Measurements from ENCODE around the gene POLA1. TPM values are rescaled to one million over a fixed set of nuclear protein-coding genes. Genes with fewer than 3 reads are reported as not detected.

The POLA1 gene
- total RNA-seq, 2 donors from 2014 or later: 7.9 to 19.6 TPM

GRCh38 chrX:24661292-24661691 lies 32.4 kb upstream of the POLA1 start:
- Histone ChIP-seq H3K4me3 (no peak overlapping the region), H3K27me3 (no peaks in the 10 kb centered on the region), H3K9me3 (no peaks in the 10 kb centered on the region), H3K36me3 (no peaks in the 10 kb centered on the region), H3K4me1 (no peaks in the 10 kb centered on the region), H3K9ac (ENCODE audit: low read depth in 2 of 2, low read length in 2 of 2) (no peak overlapping the region), H3K27ac (no peak overlapping the region)
- no peak for DNase-seq
- intact Hi-C loops (cut with DNase I): no loop called here
- no peak for TF ChIP-seq CTCF (IDR thresholded peaks at IDR 0.05)

DNA sequence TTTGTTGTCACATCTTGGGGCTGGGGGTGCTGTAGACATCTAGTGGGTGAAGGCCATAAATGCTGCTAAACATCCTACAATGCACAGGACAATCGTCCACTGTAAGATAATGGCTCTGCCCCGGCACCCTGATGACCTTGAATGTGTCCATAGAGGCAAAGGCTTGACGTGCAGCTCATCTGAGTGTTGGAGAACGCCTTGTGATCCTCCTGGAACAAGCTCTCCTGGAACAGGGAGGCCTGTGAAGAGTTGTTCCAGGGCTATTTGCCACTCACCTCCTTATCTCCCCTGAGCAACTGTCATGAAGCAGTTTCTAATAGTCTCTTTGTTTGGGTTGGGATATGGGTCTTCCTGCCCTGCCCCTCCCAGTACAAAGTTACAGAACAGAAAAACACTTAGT lies 31.4 kb upstream of the POLA1 start:
- H3K4me3 ChIP-seq: no peak overlapping the region
- no peak for TF ChIP-seq CTCF (IDR thresholded peaks at IDR 0.05)
- no peaks in the 10 kb centered on the region for H3K9me3 ChIP-seq
- no peaks in the 10 kb centered on the region for H3K4me1 ChIP-seq
- no peaks in the 10 kb centered on the region for H3K27me3 ChIP-seq
- DNase-seq: no peak
- intact Hi-C loops (cut with DNase I): no loop called here
- H3K36me3 ChIP-seq: no peaks in the 10 kb centered on the region
- H3K27ac ChIP-seq: no peak overlapping the region
- H3K9ac ChIP-seq (ENCODE audit: low read depth in 2 of 2, low read length in 2 of 2): no peak overlapping the region

- Histone ChIP-seq H3K4me3 (no peak overlapping the region), H3K9ac (ENCODE audit: low read depth in 2 of 2, low read length in 2 of 2) (no peak overlapping the region), H3K36me3 (no peaks in the 10 kb centered on the region), H3K27ac (no peak overlapping the region), H3K4me1 (no peaks in the 10 kb centered on the region), H3K27me3 (peaks cover 3% of the 10 kb centered on the region), H3K9me3 (no peaks in the 10 kb centered on the region)
- TF ChIP-seq CTCF (IDR thresholded peaks at IDR 0.05): no peak
- DNase-seq: no peak
- intact Hi-C loops (cut with DNase I): no loop called here
Measured at GRCh38 chrX:24668111-24668510, 25.6 kb upstream of the POLA1 start.

GRCh38 chrX:24672701-24673190 lies 21.0 kb upstream of the POLA1 start:
- Histone ChIP-seq H3K4me1 (no peaks in the 10 kb centered on the region), H3K9me3 (no peaks in the 10 kb centered on the region), H3K36me3 (no peaks in the 10 kb centered on the region), H3K27ac (no peak overlapping the region), H3K9ac (ENCODE audit: low read depth in 2 of 2, low read length in 2 of 2) (no peak overlapping the region), H3K27me3 (peaks cover 3% of the 10 kb centered on the region), H3K4me3 (no peak overlapping the region)
- TF ChIP-seq CTCF (IDR thresholded peaks at IDR 0.05): no peak
- intact Hi-C loops (cut with DNase I): no loop called here
- DNase-seq: no peak

DNA sequence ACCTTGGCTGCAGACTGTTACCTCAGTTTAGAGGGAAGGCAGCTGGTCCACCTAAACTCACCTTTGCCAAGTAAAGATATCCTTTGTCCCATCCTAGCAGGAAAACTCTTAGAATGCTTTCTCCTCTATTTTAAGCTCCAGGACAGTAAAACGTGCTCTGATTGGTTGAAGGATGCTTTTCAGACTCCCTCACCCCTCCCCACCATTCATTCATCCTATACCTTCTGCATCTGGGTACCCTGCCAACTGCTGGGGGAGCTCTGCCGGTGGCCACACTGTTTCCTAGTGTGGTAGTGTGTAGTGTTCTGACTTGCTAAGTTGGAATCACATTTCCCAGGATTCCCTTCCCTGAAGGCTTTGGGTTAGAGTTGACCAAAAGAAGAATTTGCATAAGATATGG lies 20.3 kb upstream of the POLA1 start:
- Histone ChIP-seq H3K36me3 (no peaks in the 10 kb centered on the region), H3K4me3 (no peak overlapping the region), H3K27ac (no peak overlapping the region), H3K4me1 (no peaks in the 10 kb centered on the region), H3K27me3 (peaks cover 3% of the 10 kb centered on the region), H3K9me3 (no peaks in the 10 kb centered on the region), H3K9ac (ENCODE audit: low read depth in 2 of 2, low read length in 2 of 2) (no peak overlapping the region)
- no peak for DNase-seq
- TF ChIP-seq CTCF (IDR thresholded peaks at IDR 0.05): no peak
- intact Hi-C loops (cut with DNase I): no loop called here

All from colonic mucosa (tissue), 4 donors.